Measurements from ENCODE around the gene PTPN14.

PTPN14 gene

DNA sequence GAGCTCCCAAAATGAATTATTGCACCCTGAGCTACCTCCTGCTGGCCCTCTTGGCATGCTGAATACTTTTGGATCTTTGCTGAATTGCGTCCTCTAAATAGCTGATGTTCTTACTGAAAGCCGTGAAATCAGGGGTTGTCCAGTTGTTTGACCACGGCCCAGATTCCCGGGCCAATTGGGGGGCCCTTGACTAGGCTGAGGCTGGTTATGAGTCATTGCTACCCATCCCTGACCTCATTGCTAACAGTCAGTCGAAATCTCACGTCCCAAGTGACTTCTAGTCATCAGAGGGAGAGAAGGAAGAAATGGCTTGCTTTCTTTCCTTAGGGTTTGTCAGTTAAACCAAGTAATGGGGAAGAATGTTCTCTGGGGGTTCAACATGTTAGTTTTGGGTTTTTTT lies 233.0 kb downstream of the PTPN14 start:
- in situ Hi-C loops (cut with MboI; ENCODE audit: low sequenced_read_pairs, unreplicated experiment), result loop anchor here (5.0 kb wide), 1 partner anchor 51 kb away; no protein-coding TSS in a partner anchor
- TF ChIP-seq, protein P1, sequence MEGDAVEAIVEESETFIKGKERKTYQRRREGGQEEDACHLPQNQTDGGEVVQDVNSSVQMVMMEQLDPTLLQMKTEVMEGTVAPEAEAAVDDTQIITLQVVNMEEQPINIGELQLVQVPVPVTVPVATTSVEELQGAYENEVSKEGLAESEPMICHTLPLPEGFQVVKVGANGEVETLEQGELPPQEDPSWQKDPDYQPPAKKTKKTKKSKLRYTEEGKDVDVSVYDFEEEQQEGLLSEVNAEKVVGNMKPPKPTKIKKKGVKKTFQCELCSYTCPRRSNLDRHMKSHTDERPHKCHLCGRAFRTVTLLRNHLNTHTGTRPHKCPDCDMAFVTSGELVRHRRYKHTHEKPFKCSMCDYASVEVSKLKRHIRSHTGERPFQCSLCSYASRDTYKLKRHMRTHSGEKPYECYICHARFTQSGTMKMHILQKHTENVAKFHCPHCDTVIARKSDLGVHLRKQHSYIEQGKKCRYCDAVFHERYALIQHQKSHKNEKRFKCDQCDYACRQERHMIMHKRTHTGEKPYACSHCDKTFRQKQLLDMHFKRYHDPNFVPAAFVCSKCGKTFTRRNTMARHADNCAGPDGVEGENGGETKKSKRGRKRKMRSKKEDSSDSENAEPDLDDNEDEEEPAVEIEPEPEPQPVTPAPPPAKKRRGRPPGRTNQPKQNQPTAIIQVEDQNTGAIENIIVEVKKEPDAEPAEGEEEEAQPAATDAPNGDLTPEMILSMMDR (IDR thresholded peaks at IDR 0.05; ENCODE audit: borderline replicate concordance, control extremely low read depth, extremely low read depth, insufficient read depth, missing control alignments), result no peak
- DNase-seq (ENCODE audit: low spot score), result no peak

DNA sequence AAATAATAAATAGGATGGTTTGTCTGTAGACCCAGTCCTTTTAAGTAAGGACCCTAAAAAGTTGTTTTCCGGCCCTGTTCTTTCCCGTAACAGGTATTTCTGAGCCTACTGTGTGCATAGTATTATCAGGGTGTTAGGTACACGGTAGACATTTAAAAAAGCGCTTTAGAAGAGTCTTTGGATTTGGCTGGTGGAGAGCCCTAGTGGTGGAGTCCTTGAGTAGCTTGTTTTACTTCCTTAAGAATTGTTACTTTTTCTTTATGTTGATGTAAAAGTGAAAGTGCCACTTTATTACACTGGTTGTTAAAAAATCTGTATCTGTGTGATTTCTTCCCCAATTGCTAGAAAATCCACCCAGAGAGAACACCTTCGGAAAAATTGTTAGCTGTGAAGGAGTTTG lies 233.7 kb downstream of the PTPN14 start:
- in situ Hi-C loops (cut with MboI; ENCODE audit: low sequenced_read_pairs, unreplicated experiment), result loop anchor here (5.0 kb wide), 1 partner anchor 50 kb away; no protein-coding TSS in a partner anchor
- TF ChIP-seq, protein P1 (IDR thresholded peaks at IDR 0.05; ENCODE audit: borderline replicate concordance, control extremely low read depth, extremely low read depth, insufficient read depth, missing control alignments), result no peak

DNA sequence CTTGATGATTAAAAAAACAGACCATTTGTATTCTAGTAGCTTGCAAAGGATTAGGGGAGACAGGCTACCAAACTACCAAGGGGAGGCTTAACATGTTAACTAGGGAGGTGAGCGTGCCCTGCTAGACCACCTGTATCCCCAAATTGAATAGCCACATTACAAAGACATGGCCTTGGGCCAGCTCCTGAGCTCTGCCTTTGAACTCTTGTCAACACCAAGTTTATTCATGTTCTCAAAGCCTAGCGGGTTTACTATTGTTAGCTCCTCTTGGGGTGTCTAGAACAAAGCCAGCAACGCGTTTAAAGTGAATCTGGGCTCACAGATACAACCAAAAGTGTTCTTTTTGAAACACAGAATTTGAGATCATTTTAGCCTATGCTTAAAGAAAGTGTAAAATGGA lies 234.1 kb downstream of the PTPN14 start:
- in situ Hi-C loops (cut with MboI; ENCODE audit: low sequenced_read_pairs, unreplicated experiment), result loop anchor here (5.0 kb wide), 1 partner anchor 50 kb away; no protein-coding TSS in a partner anchor
- DNase-seq (ENCODE audit: low spot score), result no peak
- TF ChIP-seq, protein P1 (IDR thresholded peaks at IDR 0.05; ENCODE audit: borderline replicate concordance, control extremely low read depth, extremely low read depth, insufficient read depth, missing control alignments), result no peak

More for the DNA sequence above, 233.7 kb downstream of the PTPN14 start:
- no peak for DNase-seq (ENCODE audit: low spot score)

DNA sequence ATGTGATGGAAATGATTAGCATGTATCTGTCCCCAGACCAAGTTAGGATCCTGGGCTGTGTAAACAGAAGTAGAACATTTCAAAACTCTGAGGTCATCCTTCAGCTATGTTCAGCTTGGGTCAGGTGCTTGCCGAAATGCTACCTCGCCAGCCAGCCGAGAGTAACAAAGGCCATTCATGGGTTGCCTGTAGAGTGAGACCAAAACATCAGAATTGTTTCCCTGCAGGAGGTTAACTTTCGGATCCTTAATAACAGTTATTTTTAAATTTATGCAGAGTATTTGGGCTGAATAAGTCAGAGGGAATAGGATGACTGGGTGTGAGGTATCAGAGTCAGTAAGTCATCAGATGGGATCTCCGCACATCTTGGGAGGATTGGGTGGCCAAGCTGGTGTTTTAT lies 234.8 kb downstream of the PTPN14 start:
- TF ChIP-seq, protein P1 (IDR thresholded peaks at IDR 0.05; ENCODE audit: borderline replicate concordance, control extremely low read depth, extremely low read depth, insufficient read depth, missing control alignments), result no peak
- no peak for DNase-seq (ENCODE audit: low spot score)
- in situ Hi-C loops (cut with MboI; ENCODE audit: low sequenced_read_pairs, unreplicated experiment), result loop anchor here (5.0 kb wide), 1 partner anchor 49 kb away; no protein-coding TSS in a partner anchor

DNA sequence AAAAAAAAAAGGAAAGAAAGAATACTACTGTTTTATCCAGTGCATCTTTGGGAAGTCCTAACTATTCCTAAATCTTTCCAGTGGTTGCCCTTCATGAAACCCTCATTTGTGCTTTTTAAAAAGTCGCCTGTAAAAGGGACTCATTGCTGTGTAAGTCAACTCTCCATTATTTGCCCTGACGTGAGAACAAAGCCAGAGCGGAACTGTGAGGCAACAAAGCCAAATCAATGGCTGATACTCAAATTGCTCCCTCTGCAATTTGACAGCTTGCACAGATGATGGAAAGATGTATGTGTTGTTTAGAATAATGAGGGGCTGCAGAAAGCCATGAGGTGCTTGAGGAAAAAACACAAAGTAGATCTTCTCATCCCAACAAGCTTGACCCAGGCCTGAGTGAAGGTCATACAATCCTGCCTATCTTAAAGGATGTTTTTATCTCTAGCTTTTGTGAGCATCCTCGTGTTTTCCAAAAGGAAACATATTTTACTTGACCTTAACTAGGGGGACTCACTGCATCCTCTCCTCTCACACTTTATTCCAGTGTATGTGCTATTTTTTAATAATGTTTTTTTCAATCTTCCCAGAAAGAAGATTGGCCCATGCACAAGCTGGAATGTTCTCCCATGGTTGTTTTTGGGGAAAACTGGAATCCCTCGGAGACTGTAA lies 237.1 kb downstream of the PTPN14 start:
- TF ChIP-seq, protein P1 (IDR thresholded peaks at IDR 0.05; ENCODE audit: borderline replicate concordance, control extremely low read depth, extremely low read depth, insufficient read depth, missing control alignments), result no peak

DNA sequence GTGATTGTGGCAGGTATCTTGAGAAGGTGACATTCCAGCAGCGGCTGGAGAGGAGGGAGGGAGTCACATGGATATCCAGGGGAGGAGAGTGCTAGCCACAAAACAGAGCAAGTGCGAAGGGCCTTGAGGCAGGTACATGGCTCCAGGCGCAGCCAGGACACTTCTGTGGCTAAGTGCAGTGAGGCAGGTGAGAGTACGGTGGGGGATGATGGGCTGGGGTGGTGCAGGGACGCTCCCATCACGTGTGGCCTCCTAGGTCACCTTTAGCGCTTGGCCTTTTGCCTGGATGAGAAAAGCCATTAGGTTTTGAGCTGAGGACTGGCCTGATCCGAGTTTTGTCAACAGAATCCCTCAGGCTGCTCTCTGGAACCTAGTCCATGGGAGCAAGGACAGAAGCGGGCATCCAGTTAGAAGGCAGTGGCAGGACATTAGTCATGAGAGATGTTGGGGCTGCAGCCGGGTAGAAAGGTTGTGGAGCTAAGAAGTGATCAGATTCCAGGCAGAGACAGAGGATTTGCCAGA lies 238.8 kb downstream of the PTPN14 start:
- TF ChIP-seq, protein P1 (IDR thresholded peaks at IDR 0.05; ENCODE audit: borderline replicate concordance, control extremely low read depth, extremely low read depth, insufficient read depth, missing control alignments), result no peak
- in situ Hi-C loops (cut with MboI; ENCODE audit: low sequenced_read_pairs, unreplicated experiment), result no loop called here
- DNase-seq (ENCODE audit: low spot score), result no peak

More for the DNA sequence above, 237.1 kb downstream of the PTPN14 start:
- DNase-seq (ENCODE audit: low spot score), result no peak
- in situ Hi-C loops (cut with MboI; ENCODE audit: low sequenced_read_pairs, unreplicated experiment), result no loop called here
